ENCODE measurements around the gene FBXO15.
A peak's percentile ranks its signal among the peaks of the same experiment; 100 is the strongest.

The FBXO15 gene

GRCh38 chr18:74113711-74114110, 33.9 kb downstream of the FBXO15 start:
- DNase-seq: no peak

GRCh38 chr18:74110976-74111375, 36.7 kb downstream of the FBXO15 start:
- DNase-seq: no peak

GRCh38 chr18:74110149-74110548, 37.5 kb downstream of the FBXO15 start:
- no peak for DNase-seq

- DNase-seq: no peak
These were observed 39.2 kb downstream of the FBXO15 start for GRCh38 chr18:74108460-74108859.

- no peak for DNase-seq
These were observed 49.8 kb downstream of the FBXO15 start for GRCh38 chr18:74097803-74098202.

GRCh38 chr18:74092922-74093321, 54.7 kb downstream of the FBXO15 start:
- DNase-seq: no peak

- DNase-seq: no peak
These were observed 63.3 kb downstream of the FBXO15 start for GRCh38 chr18:74084184-74084855.

GRCh38 chr18:74083557-74083952, 64.1 kb downstream of the FBXO15 start:
- DNase-seq: no peak

GRCh38 chr18:74082742-74083556, 64.7 kb downstream of the FBXO15 start:
- peak; percentile 3 for DNase-seq

GRCh38 chr18:74081966-74082741, 65.5 kb downstream of the FBXO15 start:
- DNase-seq: peak; percentile 46

- no peak for DNase-seq
These were observed 69.4 kb downstream of the FBXO15 start for GRCh38 chr18:74078257-74078656.

GRCh38 chr18:74074668-74075564, 72.7 kb downstream of the FBXO15 start:
- DNase-seq: no peak

GRCh38 chr18:74073957-74074667, 73.5 kb downstream of the FBXO15 start:
- DNase-seq: no peak

- DNase-seq: no peak
These were observed 78.2 kb downstream of the FBXO15 start for GRCh38 chr18:74069178-74070050.

GRCh38 chr18:74068296-74068695, 79.3 kb downstream of the FBXO15 start:
- no peak for DNase-seq

- no peak for DNase-seq
These were observed 81.6 kb downstream of the FBXO15 start for GRCh38 chr18:74066018-74066417.

GRCh38 chr18:74065366-74065765, 82.3 kb downstream of the FBXO15 start:
- no peak for DNase-seq

GRCh38 chr18:74064510-74064909, 83.1 kb downstream of the FBXO15 start:
- no peak for DNase-seq

GRCh38 chr18:74063557-74063956, 84.1 kb downstream of the FBXO15 start:
- DNase-seq: no peak

GRCh38 chr18:74063023-74063422, 84.6 kb downstream of the FBXO15 start:
- DNase-seq: no peak

GRCh38 chr18:74062037-74062436, 85.6 kb downstream of the FBXO15 start:
- DNase-seq: no peak
